NCI-H2029 (cell line): ENCODE measurements around the gene SASH3.

ENCODE experiments used
- DNase-seq: peaks from one replicate; lab custom pipeline; 2025; lab: John Stamatoyannopoulos, UW

The SASH3 gene

GRCh38 chrX:129783291-129783713 is 3.6 kb downstream of the SASH3 start:
- no peak for DNase-seq

- DNase-seq, result no peak
Measured at GRCh38 chrX:129784371-129784770, 4.6 kb downstream of the SASH3 start.

GRCh38 chrX:129785160-129785947 is 5.6 kb downstream of the SASH3 start:
- DNase-seq, result no peak

- DNase-seq, result no peak
Measured at GRCh38 chrX:129786210-129786651, 6.5 kb downstream of the SASH3 start.

GRCh38 chrX:129787336-129788055 is 7.7 kb downstream of the SASH3 start:
- DNase-seq, result no peak

GRCh38 chrX:129788527-129788926 is 8.8 kb downstream of the SASH3 start:
- DNase-seq, result no peak

GRCh38 chrX:129790146-129790545 is 10.4 kb downstream of the SASH3 start:
- DNase-seq, result no peak

- DNase-seq, result no peak
Measured at GRCh38 chrX:129790808-129791207, 11.1 kb downstream of the SASH3 start.

GRCh38 chrX:129791336-129791735 is 11.6 kb downstream of the SASH3 start:
- DNase-seq, result no peak

- peak; percentile 82 for DNase-seq
Measured at GRCh38 chrX:129791961-129792570, 12.3 kb downstream of the SASH3 start.

- no peak for DNase-seq
Measured at GRCh38 chrX:129792586-129793291, 13.0 kb downstream of the SASH3 start.

GRCh38 chrX:129793604-129794191 is 13.9 kb downstream of the SASH3 start:
- peak; percentile 84 for DNase-seq

GRCh38 chrX:129795584-129795983 is 15.8 kb downstream of the SASH3 start:
- no peak for DNase-seq

GRCh38 chrX:129797251-129797906 is 17.6 kb downstream of the SASH3 start:
- no peak for DNase-seq

GRCh38 chrX:129798456-129798855 is 18.7 kb downstream of the SASH3 start:
- DNase-seq, result no peak

- no peak for DNase-seq
Measured at GRCh38 chrX:129798888-129799287, 19.1 kb downstream of the SASH3 start.

GRCh38 chrX:129800186-129800585 is 20.4 kb downstream of the SASH3 start:
- DNase-seq, result no peak

GRCh38 chrX:129802863-129803262 is 23.1 kb downstream of the SASH3 start:
- no peak for DNase-seq

- DNase-seq, result no peak
Measured at GRCh38 chrX:129804806-129805205, 25.1 kb downstream of the SASH3 start.

- DNase-seq, result no peak
Measured at GRCh38 chrX:129808158-129808828, 28.5 kb downstream of the SASH3 start.
